ENCODE measurements around the gene GPX3. TPM values are rescaled to one million over a fixed set of nuclear protein-coding genes. Genes with fewer than 3 reads are reported as not detected.
A peak's percentile ranks its signal among the peaks of the same experiment; 100 is the strongest.

Gene GPX3
- total RNA-seq, 3 donors from 2014 or later = 0.47 to 1.1 (median 1.0) TPM

DNA sequence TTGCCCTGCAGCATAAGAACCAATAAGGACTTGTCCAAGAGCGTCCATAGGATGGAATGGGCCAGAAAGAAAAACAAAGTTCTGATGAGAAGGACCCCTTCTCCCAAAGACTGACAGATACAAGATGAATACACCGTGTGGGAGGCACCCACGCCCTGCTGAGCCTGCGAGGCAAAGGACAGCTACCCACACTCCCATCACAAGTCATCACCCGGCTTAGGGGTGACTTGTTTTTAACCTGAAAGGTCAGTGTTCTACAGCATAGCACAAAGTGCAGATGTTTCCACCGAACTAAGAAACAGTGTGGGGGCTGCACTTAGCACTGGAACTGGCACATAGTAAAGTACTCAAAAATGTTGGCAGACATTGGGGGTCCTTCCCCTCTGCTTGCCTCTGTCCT lies 46.5 kb downstream of the GPX3 start:
- H3K9me3 Mint-ChIP-seq = no peaks in the 10 kb centered on the region
- H3K4me1 Mint-ChIP-seq (ENCODE audit: low read depth) = peaks cover 85% of the 10 kb centered on the region
- ATAC-seq (no peak), DNase-seq (no peak)
- no peak overlapping the region for H3K4me3 Mint-ChIP-seq
- peaks cover 39% of the 10 kb centered on the region for H3K36me3 Mint-ChIP-seq (ENCODE audit: insufficient read depth)
- no peaks in the 10 kb centered on the region for H3K27me3 Mint-ChIP-seq (ENCODE audit: low read depth)

DNA sequence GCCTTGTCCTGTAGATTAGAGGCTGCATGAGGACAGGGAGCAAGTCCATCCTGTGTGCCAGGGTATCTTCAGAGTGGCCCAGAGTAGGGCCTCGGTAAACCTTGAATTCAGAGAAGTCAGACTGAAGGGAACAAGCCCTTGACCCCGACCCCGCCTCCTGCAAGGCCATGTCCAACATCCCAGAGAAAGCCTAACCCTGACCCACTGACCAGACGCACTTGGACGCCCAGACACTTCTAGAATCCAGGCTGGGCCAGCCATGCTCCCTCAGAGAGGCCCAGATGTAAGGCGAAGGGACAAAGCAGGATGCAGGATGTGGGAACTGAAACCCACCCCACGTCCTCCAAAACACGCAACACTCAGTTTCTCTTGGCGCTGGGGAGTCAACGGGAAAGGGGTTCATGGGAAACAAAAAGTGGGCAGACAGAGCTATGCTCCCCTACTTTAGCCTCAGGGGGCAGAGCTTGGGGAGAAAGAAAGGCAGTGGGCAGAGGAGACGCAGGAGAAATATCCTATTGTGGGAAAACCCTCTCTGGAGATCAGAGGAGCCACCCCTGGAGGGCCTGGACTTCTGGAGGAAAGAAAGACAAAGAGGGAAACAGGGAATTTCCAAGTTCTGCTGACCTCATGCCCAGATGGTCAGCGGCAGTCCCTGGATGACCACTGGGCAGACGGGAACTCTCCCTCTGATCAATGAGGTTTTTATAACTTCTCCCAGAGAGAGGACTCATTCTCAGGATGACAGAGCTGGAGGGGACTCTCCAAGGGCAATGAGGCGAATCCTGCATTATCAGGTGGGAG lies 47.4 kb downstream of the GPX3 start:
- H3K4me3 Mint-ChIP-seq = no peak overlapping the region
- H3K9me3 Mint-ChIP-seq = no peaks in the 10 kb centered on the region
- no peaks in the 10 kb centered on the region for H3K27me3 Mint-ChIP-seq (ENCODE audit: low read depth)
- H3K36me3 Mint-ChIP-seq (ENCODE audit: insufficient read depth) = peaks cover 45% of the 10 kb centered on the region
- DNase-seq (no peak), ATAC-seq (no peak)
- peaks cover 91% of the 10 kb centered on the region for H3K4me1 Mint-ChIP-seq (ENCODE audit: low read depth)

DNA sequence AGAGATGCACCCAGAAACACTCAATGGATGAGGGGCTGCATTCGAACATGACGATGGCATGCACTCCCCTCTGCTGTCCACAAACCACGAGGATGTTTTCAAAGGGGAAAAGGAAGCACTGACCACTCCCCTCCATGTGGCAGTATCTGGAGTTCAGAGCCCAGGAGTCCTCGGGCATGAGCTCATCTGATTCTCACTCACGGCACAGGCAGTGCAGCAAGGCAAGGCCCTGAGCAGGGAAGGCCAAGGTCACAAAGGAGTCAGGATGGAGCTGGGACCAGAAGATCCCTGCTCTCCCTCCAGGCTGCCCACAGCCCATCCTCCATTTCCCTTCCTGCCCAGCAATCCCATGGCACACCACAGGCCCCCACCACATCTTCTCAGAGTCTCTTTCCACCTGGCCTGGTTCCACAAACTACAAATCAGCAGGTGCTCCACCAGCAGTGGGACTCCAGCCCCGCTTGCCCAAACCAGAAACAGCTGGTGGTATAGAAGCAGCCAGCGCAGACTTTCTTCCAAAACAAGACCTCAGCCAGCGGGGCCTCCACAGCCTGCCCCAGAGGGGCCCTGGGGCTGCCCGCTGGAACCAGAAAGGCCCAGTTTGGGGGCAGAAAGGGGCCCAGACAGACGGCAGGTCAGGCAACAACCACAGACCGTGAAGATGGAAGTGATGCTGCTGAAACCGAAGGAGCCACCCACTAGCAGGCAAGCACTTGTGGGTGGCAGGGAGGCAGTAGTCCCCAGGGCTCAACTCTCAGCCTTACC lies 48.2 kb downstream of the GPX3 start:
- Mint-ChIP-seq H3K4me3 (peak overlapping the region; percentile 57), H3K27me3 (ENCODE audit: low read depth) (no peaks in the 10 kb centered on the region), H3K9me3 (no peaks in the 10 kb centered on the region), H3K4me1 (ENCODE audit: low read depth) (peaks cover 90% of the 10 kb centered on the region), H3K36me3 (ENCODE audit: insufficient read depth) (peaks cover 43% of the 10 kb centered on the region)
- peak; percentile 69 to 71 for ATAC-seq
- DNase-seq = no peak

DNA sequence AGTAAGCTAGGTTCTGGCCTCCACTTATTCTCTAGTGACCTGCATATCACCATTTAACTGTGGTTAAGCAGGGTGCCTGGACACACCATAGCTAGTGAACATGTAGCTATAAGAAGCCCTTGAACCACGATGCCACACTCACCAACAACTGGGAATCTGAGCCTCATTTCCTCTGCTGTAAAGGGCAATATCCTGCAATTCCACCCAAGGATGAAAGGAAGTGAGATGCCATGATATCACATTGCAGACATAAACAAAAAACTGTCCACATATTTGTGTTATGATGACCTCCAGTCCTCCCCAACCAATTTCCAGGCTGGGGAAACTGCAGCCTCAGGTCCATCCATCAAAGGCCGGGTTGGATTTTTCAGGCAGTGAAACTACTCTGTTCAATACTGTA lies 50.1 kb downstream of the GPX3 start:
- H3K36me3 Mint-ChIP-seq (ENCODE audit: insufficient read depth) = peaks cover 48% of the 10 kb centered on the region
- H3K27me3 Mint-ChIP-seq (ENCODE audit: low read depth) = no peaks in the 10 kb centered on the region
- no peak overlapping the region for H3K4me3 Mint-ChIP-seq
- H3K4me1 Mint-ChIP-seq (ENCODE audit: low read depth) = peaks cover 89% of the 10 kb centered on the region
- DNase-seq = no peak
- ATAC-seq = no peak
- H3K9me3 Mint-ChIP-seq = no peaks in the 10 kb centered on the region

DNA sequence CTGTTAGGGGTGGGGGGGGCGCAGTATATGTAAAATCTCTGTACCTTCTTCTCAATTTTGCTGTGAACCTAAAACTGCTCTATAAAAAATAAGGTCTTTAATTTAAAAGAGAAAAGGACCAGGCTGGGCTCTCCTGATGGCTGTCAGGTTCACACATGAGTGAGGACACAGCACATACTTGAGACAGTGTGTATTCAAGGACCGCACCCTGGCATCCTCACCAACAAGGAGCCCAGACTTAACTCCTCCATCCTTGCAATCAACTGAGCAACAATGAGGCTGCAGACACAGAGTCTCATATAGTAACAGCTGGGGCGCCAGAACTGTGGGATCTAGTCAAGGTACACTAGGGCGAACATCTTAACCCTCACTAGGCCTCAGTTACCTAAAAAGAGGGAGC lies 50.6 kb downstream of the GPX3 start:
- H3K36me3 Mint-ChIP-seq (ENCODE audit: insufficient read depth) = peaks cover 48% of the 10 kb centered on the region
- ATAC-seq (no peak), DNase-seq (no peak)
- no peak overlapping the region for H3K4me3 Mint-ChIP-seq
- no peaks in the 10 kb centered on the region for H3K9me3 Mint-ChIP-seq
- no peaks in the 10 kb centered on the region for H3K27me3 Mint-ChIP-seq (ENCODE audit: low read depth)
- H3K4me1 Mint-ChIP-seq (ENCODE audit: low read depth) = peaks cover 89% of the 10 kb centered on the region

DNA sequence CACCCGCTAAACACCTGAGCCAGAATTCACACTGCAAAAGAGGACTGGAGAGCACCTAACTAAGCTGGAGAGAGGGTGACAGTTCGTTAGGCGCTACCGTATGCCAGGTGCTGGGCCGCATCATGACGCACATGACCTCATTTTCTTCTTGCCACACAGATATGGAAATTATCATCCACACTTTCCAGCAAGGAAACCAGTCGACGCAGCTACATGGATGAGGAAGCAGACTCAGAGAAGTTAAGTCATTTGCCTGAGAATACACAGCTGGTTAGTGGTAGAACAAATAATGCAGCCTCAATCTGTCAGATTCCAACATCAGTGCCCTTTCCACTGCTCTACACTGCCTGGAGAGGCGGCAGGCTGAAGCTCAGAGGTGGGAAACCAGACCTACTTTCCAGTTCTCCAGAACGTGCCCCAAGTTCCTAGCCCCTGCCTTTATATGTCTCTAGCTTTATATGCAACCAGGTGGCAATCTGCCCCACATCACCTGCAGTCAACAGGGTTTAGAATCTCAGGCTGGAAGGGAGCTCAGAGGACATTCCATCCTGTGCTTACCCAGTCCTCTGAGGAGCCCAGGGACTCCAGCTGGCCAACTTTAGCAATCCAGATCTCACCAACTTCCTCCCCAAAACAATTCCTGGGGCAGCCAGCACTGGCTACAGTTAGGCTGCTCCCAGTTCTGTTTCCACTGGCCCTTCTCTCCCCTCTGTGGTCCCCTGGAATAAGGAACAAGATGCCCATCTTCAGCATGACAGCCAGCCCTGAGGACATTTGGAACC lies 51.6 kb downstream of the GPX3 start:
- Mint-ChIP-seq H3K4me3 (no peak overlapping the region), H3K4me1 (ENCODE audit: low read depth) (peaks cover 89% of the 10 kb centered on the region), H3K27me3 (ENCODE audit: low read depth) (no peaks in the 10 kb centered on the region), H3K9me3 (no peaks in the 10 kb centered on the region), H3K36me3 (ENCODE audit: insufficient read depth) (peaks cover 52% of the 10 kb centered on the region)
- no peak for ATAC-seq
- no peak for DNase-seq

DNA sequence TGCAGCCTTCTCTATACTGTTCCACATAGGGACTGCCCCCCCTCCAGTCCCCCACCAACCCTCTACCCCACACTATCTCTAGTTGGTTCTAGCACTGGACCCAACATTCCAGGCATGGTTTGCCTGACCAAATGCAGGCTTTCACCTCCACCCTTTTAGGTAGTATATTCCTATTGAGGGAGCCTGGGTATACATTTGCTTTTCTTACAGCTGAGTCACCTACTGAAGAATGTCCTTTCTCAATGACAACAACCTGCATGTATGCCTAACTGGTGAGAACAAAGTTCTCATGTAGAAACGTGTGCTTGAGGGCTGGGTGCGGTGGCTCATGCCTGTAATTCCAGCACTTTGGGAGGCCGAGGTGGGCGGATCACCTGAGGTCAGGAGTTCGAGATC lies 52.2 kb downstream of the GPX3 start:
- peaks cover 89% of the 10 kb centered on the region for H3K4me1 Mint-ChIP-seq (ENCODE audit: low read depth)

DNA sequence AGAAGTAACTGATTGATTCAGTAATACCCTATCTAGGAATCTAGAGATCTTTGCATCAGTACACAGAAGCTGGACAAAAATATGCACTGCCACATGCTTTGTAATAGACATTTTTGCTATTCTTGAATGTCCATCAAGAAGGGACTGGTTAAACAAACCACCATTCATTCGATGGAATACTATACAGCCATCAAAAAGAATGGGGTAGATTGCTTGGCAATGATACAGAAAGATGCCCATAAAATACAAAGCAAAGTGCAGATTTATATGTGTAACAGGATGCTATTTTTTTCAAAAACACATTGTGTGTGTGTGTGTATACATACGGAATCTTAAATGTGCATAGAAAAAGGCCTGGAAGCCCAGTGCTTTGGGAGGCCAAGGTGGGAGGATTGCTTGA lies 52.9 kb downstream of the GPX3 start:
- H3K4me1 Mint-ChIP-seq (ENCODE audit: low read depth) = peaks cover 89% of the 10 kb centered on the region

More for the DNA sequence above, 52.2 kb downstream of the GPX3 start:
- no peak for ATAC-seq
- H3K4me3 Mint-ChIP-seq = no peak overlapping the region
- H3K36me3 Mint-ChIP-seq (ENCODE audit: insufficient read depth) = peaks cover 50% of the 10 kb centered on the region
- no peaks in the 10 kb centered on the region for H3K9me3 Mint-ChIP-seq
- H3K27me3 Mint-ChIP-seq (ENCODE audit: low read depth) = no peaks in the 10 kb centered on the region
- DNase-seq = no peak

DNA sequence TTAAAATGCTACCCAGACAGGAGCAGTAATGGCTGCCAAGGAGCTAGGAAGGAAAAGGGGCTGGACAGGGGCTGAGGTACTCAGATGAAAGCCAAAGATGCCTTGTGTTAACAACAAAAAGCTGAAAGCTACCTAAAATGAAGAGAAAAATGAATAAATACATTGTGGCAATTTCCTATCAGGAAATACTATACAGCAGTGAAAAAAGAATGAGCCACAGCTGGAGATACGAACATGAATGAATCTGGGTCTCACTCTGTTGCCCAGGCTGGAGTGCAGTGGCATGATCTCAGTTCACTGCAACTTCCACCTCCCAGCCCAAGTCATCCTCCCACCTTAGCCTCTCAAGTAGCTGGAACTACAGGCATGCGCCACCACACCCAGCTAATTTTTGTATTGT lies 54.2 kb downstream of the GPX3 start:
- DNase-seq = no peak
- no peak for ATAC-seq
- no peak overlapping the region for H3K4me3 Mint-ChIP-seq
- no peaks in the 10 kb centered on the region for H3K9me3 Mint-ChIP-seq
- H3K36me3 Mint-ChIP-seq (ENCODE audit: insufficient read depth) = peaks cover 56% of the 10 kb centered on the region
- H3K4me1 Mint-ChIP-seq (ENCODE audit: low read depth) = peaks cover 89% of the 10 kb centered on the region
- H3K27me3 Mint-ChIP-seq (ENCODE audit: low read depth) = no peaks in the 10 kb centered on the region

More for the DNA sequence above, 52.9 kb downstream of the GPX3 start:
- DNase-seq (no peak), ATAC-seq (no peak)
- peaks cover 51% of the 10 kb centered on the region for H3K36me3 Mint-ChIP-seq (ENCODE audit: insufficient read depth)
- no peaks in the 10 kb centered on the region for H3K9me3 Mint-ChIP-seq
- H3K27me3 Mint-ChIP-seq (ENCODE audit: low read depth) = no peaks in the 10 kb centered on the region
- no peak overlapping the region for H3K4me3 Mint-ChIP-seq

DNA sequence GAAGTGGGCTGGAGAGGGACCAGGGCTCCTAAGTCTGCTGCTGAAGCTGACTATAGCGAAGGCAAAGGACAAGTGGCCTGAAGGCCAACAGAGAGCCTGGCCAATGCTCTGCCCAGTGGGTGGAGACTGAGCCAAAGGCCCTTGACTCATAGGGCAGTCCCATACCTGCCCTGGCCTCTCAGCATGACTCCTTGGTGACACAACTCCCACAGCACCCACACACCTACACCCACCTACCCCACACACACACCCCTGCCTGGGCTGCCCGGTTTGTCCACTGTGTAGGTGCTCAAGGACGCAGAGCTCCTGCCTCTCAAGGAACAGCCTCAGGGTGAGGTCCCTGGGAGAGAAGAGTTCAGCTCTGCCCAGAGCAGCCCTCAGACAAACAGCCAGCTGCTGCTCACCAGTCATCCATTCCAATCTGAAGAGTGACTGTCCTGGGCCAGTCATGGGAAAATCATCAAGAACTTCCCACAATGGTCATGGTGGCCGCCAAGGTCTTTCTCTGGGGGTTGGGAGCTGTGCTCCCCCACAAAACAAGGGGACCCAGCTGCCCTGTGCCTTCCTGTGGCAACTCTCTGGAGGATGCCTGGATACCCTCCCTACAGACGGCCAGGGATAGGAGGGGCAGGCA lies 55.4 kb downstream of the GPX3 start:
- ATAC-seq (no peak), DNase-seq (no peak)
- Mint-ChIP-seq H3K4me3 (peak overlapping the region; percentile 91), H3K9me3 (no peaks in the 10 kb centered on the region), H3K4me1 (ENCODE audit: low read depth) (peaks cover 83% of the 10 kb centered on the region), H3K27me3 (ENCODE audit: low read depth) (no peaks in the 10 kb centered on the region), H3K36me3 (ENCODE audit: insufficient read depth) (peaks cover 57% of the 10 kb centered on the region)

DNA sequence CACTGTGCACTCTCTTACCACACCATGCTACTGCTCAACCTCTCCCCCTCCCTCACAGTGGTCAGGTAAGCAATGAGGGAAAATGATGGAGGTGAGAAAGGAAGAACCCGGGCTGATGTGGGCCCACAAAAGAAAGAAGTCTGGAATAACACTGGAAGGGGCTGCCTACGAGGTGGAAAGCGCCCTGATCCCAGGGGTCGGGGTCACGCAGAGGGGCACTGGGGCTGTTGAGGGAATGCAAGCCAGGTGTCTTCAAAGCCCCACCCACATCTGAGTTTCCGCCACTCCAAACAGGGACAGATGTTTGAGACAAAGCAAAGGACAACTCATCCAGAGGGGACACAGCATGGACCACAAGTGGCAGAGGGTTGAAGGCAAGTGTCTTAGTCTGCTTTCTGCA lies 56.2 kb downstream of the GPX3 start:
- Mint-ChIP-seq H3K36me3 (ENCODE audit: insufficient read depth) (peaks cover 55% of the 10 kb centered on the region), H3K27me3 (ENCODE audit: low read depth) (no peaks in the 10 kb centered on the region), H3K4me1 (ENCODE audit: low read depth) (peaks cover 78% of the 10 kb centered on the region), H3K9me3 (no peaks in the 10 kb centered on the region), H3K4me3 (peak overlapping the region; percentile 91)
- DNase-seq = no peak
- ATAC-seq = no peak

DNA sequence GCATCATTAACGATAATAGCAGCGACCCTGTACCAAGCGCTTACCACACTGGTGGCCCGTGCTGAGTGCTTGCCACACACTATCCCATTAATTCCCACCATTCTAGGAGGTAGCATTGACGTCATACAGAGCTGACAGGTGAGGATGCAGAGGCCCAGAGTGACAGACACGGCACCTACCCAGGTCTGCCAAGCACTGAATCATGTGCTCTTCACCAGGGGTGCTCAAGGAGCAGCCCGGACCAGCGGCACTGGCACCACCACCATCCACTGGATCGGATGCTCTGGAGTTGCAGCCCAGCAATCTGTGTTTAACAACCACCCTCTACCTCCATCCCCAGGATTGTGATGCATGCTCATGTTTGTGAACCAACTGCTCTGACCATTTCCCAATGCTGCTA lies 57.0 kb downstream of the GPX3 start:
- H3K36me3 Mint-ChIP-seq (ENCODE audit: insufficient read depth) = peaks cover 48% of the 10 kb centered on the region
- H3K27me3 Mint-ChIP-seq (ENCODE audit: low read depth) = no peaks in the 10 kb centered on the region
- H3K4me3 Mint-ChIP-seq = peak overlapping the region; percentile 91
- ATAC-seq = no peak
- peaks cover 76% of the 10 kb centered on the region for H3K4me1 Mint-ChIP-seq (ENCODE audit: low read depth)
- H3K9me3 Mint-ChIP-seq = no peaks in the 10 kb centered on the region
- no peak for DNase-seq

DNA sequence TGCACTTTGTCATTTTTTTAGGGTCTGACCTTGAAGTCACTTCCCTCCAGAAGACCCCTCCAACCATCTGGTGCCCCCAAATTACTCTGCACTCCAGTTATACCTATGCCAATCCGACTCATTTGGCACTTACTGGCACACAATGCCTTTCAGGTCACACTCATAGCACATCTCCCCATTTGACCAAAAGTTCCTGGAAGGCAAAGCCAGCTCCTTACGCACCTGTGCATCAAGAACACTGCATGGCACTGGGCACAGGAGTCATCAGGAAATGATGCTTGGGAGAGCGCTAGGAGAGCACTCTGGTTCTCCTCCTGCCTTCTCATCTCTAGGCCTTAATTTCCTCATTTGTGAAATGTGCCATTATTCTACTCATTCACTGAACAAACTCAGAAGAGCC lies 57.6 kb downstream of the GPX3 start:
- no peaks in the 10 kb centered on the region for H3K27me3 Mint-ChIP-seq (ENCODE audit: low read depth)
- peaks cover 76% of the 10 kb centered on the region for H3K4me1 Mint-ChIP-seq (ENCODE audit: low read depth)
- ATAC-seq = no peak
- peak overlapping the region; percentile 91 for H3K4me3 Mint-ChIP-seq
- no peaks in the 10 kb centered on the region for H3K9me3 Mint-ChIP-seq
- H3K36me3 Mint-ChIP-seq (ENCODE audit: insufficient read depth) = peaks cover 43% of the 10 kb centered on the region
- DNase-seq = no peak
